K562 (cell line): Measurements from ENCODE around the gene IL12RB2. TPM values are rescaled to one million over a fixed set of nuclear protein-coding genes. Genes with fewer than 3 reads are reported as not detected.
A peak's percentile ranks its signal among the peaks of the same experiment; 100 is the strongest.

Experiments used
- CHAMP1 ChIP-seq: fragments of 450-650 bp; IDR thresholded peaks from 2 replicates; pipeline ENCODE4 v1.6.1; 2016; ENCODE audit warnings: mild to moderate bottlenecking
- CHCHD3 ChIP-seq: fragments of 250-450 bp; sonication (Bioruptor Pico); IDR thresholded peaks from 2 replicates; pipeline ENCODE4 v2.1.2; 2022; ENCODE audit warnings: mild to moderate bottlenecking
- CTBP1 ChIP-seq: fragments of 450-650 bp; IDR thresholded peaks from 2 replicates; pipeline ENCODE4 v1.6.1; 2016; ENCODE audit warnings: borderline replicate concordance
- ID3 ChIP-seq, 2 experiments: fragments of 250-450 bp in 1 of 2; fragments of 450-650 bp in 1 of 2; sonication (Bioruptor Pico) in 1 of 2; IDR thresholded peaks; 2 replicates each; pipeline versions ENCODE4 v1.6.1 to v1.8.0; 2016 to 2021; ENCODE audit warnings: mild to moderate bottlenecking in 2 of 2, moderate library complexity in 2 of 2, missing compliant biosample characterization in 1 of 2, missing genetic modification characterization in 1 of 2
- MTA3 ChIP-seq: fragments of 450-650 bp; formaldehyde crosslinking; IDR thresholded peaks from 2 replicates; pipeline ENCODE4 v1.6.1; 2017; ENCODE audit warnings: mild to moderate bottlenecking, borderline replicate concordance
- SUPT5H ChIP-seq: fragments of 450-650 bp; IDR thresholded peaks from 2 replicates; pipeline ENCODE4 v1.6.1; 2016
- TSC22D4 ChIP-seq: fragments of 450-650 bp; IDR thresholded peaks from 2 replicates; pipeline ENCODE4 v1.6.1; 2016; ENCODE audit warnings: missing genetic modification characterization, missing biosample characterization, control low read depth
- ZKSCAN1 ChIP-seq: fragments of 150-350 bp; IDR thresholded peaks from 2 replicates; pipeline ENCODE4 v1.6.1; 2016; ENCODE audit warnings: low read depth, low read length
- ZNF143 ChIP-seq: sonication (generic); formaldehyde crosslinking; IDR thresholded peaks from 2 replicates; pipeline ENCODE4 v1.9.0; 2022; ENCODE audit warnings: mild to moderate bottlenecking, missing genetic modification reagents
- ZNF282 ChIP-seq: sonication (generic); formaldehyde crosslinking; IDR thresholded peaks from 2 replicates; pipeline ENCODE4 v1.8.1; 2023; ENCODE audit warnings: missing genetic modification reagents
- polyA plus RNA-seq, 8 experiments: library from polyadenylated mRNA; depleted of rRNA in 4 of 8; stranded (reverse) in 5 of 8; unstranded in 3 of 8; fragments of >200 nt; fragmentation: Nextera tagmentation in 2 of 8; fragmentation: Illumina TruSeq in 1 of 8; extraction: Ambion mirVana in 2 of 8; extraction: Trizol in 1 of 8; gene quantifications; 2 replicates each; pipeline versions ENCODE4 v1.2.1 to v1.2.3, GENCODE V29; 2011 to 2014; ENCODE audit warnings: inconsistent platforms in 1 of 8, missing spikeins in 1 of 8
- total RNA-seq, 7 experiments: library from RNA; depleted of rRNA in 6 of 7; stranded (reverse); fragments of >200 nt in 6 of 7; fragmentation: Illumina TruSeq in 2 of 7; extraction: Trizol in 2 of 7; gene quantifications; 2 replicates each; pipeline versions ENCODE4 v1.2.1 to v1.2.3, GENCODE V29; 2011 to 2021; ENCODE audit warnings: low replicate concordance in 1 of 7
- TF ChIP-seq, protein P1 (sequence below): fragments of 450-650 bp; IDR thresholded peaks from 2 replicates; pipeline ENCODE4 v1.6.1; 2016; ENCODE audit warnings: low read depth
- TF ChIP-seq, protein P2 (sequence below): sonication (generic); formaldehyde crosslinking; IDR thresholded peaks from 2 replicates; pipeline ENCODE4 v1.4.0; 2020; ENCODE audit warnings: mild to moderate bottlenecking, missing genetic modification reagents

Gene IL12RB2
- total and polyA plus RNA-seq, 9 of the 15 experiments (the other 6 are each of a cell fraction or from before 2014, with no cell fraction given) = 0.39 to 3.3 (median 1.9) TPM

DNA sequence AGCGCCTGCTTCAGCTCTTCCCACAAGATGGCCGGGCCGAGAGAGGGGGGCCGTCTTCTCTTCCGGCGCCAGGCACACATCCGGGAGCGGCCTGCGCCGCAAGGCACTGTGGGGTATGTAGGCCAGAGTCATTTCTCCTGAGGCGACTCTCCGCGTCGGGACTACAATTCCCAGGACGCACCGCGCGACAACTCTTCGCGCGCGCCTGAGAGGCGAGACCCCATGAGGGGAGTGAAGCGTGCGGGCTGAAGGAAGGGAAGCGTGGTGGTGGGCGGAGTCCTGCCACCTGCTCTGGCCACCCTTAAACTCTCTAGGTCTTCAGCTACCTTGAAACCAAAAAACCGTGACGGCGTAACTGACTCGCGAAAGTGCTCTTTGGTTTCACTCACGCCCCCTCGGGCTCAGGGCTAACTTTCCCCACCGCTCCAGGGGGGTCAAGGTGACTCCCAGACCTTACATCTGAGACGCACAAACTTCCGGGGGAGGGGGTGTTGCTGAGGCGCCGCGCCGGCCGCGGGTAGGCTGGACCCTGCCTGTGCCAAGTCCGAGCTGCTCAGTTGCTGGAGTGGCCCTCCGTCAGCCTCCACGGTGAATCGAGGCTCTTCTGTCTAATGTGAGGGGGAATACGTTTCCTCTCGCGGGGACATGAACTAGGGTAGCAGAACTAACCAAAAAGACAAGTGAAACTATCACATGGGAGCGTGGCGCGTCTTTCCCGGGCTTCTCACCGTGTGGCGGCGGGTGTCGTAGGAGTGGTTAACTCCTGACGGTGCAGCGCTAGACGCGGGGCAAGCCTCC lies 122.9 kb downstream of the IL12RB2 start, which contains the start of gene SERBP1 (continued):
- TF ChIP-seq MTA3 = peak; percentile 89; the same call in 1 of the 2 replicates
- TF ChIP-seq CHCHD3 = 0 out of 2 replicates have a peak, but pooled peaks have one; percentile 57
- peak; percentile 84 for TF ChIP-seq SUPT5H
- no peak for TF ChIP-seq TSC22D4 (tag)
- no peak for TF ChIP-seq CHAMP1
- TF ChIP-seq, protein P1, sequence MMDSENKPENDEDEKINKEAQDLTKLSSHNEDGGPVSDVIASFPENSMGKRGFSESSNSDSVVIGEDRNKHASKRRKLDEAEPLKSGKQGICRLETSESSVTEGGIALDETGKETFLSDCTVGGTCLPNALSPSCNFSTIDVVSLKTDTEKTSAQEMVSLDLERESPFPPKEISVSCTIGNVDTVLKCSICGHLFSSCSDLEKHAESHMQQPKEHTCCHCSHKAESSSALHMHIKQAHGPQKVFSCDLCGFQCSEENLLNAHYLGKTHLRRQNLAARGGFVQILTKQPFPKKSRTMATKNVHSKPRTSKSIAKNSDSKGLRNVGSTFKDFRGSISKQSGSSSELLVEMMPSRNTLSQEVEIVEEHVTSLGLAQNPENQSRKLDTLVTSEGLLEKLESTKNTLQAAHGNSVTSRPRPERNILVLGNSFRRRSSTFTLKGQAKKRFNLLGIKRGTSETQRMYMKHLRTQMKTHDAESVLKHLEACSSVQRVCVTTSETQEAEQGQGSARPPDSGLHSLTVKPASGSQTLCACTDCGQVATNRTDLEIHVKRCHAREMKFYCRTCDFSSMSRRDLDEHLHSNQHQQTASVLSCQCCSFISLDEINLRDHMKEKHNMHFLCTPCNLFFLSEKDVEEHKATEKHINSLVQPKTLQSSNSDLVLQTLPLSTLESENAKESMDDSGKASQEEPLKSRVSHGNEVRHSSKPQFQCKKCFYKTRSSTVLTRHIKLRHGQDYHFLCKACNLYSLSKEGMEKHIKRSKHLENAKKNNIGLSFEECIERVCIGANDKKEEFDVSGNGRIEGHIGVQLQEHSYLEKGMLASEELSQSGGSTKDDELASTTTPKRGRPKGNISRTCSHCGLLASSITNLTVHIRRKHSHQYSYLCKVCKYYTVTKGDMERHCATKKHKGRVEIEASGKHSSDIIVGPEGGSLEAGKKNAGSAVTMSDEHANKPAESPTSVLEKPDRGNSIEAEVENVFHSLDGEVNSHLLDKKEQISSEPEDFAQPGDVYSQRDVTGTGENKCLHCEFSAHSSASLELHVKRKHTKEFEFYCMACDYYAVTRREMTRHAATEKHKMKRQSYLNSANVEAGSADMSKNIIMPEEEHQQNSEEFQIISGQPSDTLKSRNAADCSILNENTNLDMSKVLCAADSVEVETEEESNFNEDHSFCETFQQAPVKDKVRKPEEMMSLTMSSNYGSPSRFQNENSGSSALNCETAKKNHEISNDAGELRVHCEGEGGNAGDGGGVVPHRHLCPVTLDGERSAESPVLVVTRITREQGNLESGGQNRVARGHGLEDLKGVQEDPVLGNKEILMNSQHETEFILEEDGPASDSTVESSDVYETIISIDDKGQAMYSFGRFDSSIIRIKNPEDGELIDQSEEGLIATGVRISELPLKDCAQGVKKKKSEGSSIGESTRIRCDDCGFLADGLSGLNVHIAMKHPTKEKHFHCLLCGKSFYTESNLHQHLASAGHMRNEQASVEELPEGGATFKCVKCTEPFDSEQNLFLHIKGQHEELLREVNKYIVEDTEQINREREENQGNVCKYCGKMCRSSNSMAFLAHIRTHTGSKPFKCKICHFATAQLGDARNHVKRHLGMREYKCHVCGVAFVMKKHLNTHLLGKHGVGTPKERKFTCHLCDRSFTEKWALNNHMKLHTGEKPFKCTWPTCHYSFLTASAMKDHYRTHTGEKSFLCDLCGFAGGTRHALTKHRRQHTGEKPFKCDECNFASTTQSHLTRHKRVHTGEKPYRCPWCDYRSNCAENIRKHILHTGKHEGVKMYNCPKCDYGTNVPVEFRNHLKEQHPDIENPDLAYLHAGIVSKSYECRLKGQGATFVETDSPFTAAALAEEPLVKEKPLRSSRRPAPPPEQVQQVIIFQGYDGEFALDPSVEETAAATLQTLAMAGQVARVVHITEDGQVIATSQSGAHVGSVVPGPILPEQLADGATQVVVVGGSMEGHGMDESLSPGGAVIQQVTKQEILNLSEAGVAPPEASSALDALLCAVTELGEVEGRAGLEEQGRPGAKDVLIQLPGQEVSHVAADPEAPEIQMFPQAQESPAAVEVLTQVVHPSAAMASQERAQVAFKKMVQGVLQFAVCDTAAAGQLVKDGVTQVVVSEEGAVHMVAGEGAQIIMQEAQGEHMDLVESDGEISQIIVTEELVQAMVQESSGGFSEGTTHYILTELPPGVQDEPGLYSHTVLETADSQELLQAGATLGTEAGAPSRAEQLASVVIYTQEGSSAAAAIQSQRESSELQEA = no peak; the same call in 1 of the 2 replicates
- TF ChIP-seq ZKSCAN1 = peak; percentile 41
- TF ChIP-seq ZNF143 (CRISPR knock-in tag) = peak; percentile 94
- no peak for TF ChIP-seq ZNF282
- TF ChIP-seq CTBP1 = peak; percentile 47; the same call in 1 of the 2 replicates
- TF ChIP-seq, protein P2, sequence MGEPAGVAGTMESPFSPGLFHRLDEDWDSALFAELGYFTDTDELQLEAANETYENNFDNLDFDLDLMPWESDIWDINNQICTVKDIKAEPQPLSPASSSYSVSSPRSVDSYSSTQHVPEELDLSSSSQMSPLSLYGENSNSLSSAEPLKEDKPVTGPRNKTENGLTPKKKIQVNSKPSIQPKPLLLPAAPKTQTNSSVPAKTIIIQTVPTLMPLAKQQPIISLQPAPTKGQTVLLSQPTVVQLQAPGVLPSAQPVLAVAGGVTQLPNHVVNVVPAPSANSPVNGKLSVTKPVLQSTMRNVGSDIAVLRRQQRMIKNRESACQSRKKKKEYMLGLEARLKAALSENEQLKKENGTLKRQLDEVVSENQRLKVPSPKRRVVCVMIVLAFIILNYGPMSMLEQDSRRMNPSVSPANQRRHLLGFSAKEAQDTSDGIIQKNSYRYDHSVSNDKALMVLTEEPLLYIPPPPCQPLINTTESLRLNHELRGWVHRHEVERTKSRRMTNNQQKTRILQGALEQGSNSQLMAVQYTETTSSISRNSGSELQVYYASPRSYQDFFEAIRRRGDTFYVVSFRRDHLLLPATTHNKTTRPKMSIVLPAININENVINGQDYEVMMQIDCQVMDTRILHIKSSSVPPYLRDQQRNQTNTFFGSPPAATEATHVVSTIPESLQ = 0 out of 2 replicates have a peak, but pooled peaks have one; percentile 51
- TF ChIP-seq ID3 (CRISPR knock-in tag; IDR thresholded peaks at IDR 0.05) = no peak
- TF ChIP-seq ID3 (tag; IDR thresholded peaks at IDR 0.05) = peak; percentile 78; the same call in 1 of the 2 replicates
